Skin of body (tissue), 2 donors: ENCODE measurements around the gene REG3G. TPM values are rescaled to one million over a fixed set of nuclear protein-coding genes. Genes with fewer than 3 reads are reported as not detected.

Experiments used
- DNase-seq: peaks from one replicate; lab custom pipeline; 2025; lab: John Stamatoyannopoulos, UW
- total RNA-seq: library from RNA; depleted of rRNA; stranded (reverse); fragments of >200 nt; gene quantifications from one replicate; pipeline ENCODE4 v1.2.3, GENCODE V29; 2014

REG3G gene
- not detected for total RNA-seq

GRCh38 chr2:79025421-79025820 lies at the start of gene REG3G:
Gene REG3G, plus strand, starts transcription at chr2:79025702. Its CDS starts 392 bp downstream, at chr2:79026094.
- no peak for DNase-seq

DNA sequence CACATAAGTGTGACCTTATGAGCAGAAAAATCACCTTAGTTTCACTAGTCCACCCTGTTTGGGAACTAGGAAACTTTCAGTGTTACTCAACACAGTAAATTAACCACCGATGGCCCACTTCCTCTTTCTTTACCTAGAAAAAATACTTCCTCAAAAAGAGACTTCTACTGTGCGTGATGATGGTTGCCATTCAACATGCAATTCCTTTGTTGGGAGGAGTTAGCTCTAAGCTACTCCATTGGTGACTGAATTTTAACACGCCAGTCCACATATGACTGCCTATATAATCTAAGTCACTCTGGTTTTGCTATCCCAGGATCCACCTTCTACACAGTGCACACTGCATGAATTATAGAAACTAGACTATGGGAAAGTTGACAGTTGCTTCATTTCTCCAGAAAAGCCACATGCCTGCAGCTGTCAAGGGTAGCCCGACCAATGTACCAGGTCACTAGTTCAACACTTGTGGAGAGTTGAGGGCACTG lies 47.8 kb upstream of the REG3G start:
- DNase-seq: no peak

- DNase-seq: no peak
These were observed 47.2 kb upstream of the REG3G start for GRCh38 chr2:78978340-78978739.

- peak; percentile 87 for DNase-seq
These were observed 45.9 kb upstream of the REG3G start for GRCh38 chr2:78979380-78980151.

DNA sequence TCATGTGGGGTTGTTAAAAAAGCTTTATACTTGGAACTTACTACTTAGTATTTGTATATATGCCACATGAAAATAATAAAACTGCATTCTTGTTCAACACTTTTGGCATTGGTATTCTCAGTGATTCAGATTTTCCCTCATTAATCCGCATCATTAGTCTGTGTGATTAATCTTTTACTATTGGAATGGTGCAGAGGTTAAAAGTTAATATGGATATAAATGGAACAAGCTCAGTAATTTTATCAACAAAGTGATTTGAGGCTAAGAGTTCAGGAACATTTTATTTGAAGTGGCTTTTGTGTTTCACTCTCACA lies 45.4 kb upstream of the REG3G start:
- DNase-seq: peak; percentile 87

DNA sequence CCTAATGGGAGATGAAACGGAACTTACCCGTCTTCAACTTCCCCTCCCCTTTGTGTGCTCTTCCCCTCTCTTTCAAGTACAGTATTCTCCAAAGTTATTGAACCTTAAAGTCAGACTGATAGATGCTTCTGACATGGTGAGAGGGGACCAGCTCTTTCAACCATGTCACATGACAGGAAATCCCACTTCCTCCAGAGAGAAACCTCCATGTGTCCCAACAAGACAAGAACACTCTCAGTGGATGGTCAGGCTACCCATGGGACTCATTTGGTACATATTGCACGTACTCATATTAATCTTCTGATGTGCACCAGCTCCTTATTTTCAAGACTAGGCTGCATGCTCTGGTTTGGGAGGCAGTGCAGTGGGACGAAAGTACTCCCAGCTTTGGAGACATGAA lies 44.6 kb upstream of the REG3G start:
- no peak for DNase-seq

GRCh38 chr2:78982638-78983330 lies 42.7 kb upstream of the REG3G start:
- no peak for DNase-seq

DNA sequence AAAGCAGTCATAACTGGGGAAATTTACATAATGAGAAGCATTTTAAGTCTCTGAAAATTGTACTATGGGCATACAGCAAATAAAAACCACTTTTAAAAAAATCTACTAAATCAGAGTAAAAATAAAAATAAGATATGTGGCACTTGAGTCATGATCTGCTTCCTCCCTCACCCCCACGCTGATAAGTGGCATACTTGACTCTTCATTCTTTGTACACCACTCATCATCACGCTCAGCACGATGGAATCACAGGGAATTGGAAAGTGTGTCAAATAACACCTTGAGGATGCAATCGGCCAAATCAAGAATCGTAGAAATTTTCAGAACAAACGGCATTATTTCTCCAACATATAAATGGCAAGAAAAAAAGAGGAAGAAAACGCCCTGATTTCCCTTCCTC lies 41.1 kb upstream of the REG3G start:
- DNase-seq: no peak

GRCh38 chr2:78985558-78985957 lies 39.9 kb upstream of the REG3G start:
- no peak for DNase-seq

GRCh38 chr2:78989051-78989450 lies 36.5 kb upstream of the REG3G start:
- DNase-seq: peak; percentile 28

- DNase-seq: no peak
These were observed 33.1 kb upstream of the REG3G start for GRCh38 chr2:78992451-78992806.

GRCh38 chr2:78992807-78993517 lies 32.5 kb upstream of the REG3G start:
- DNase-seq: no peak

DNA sequence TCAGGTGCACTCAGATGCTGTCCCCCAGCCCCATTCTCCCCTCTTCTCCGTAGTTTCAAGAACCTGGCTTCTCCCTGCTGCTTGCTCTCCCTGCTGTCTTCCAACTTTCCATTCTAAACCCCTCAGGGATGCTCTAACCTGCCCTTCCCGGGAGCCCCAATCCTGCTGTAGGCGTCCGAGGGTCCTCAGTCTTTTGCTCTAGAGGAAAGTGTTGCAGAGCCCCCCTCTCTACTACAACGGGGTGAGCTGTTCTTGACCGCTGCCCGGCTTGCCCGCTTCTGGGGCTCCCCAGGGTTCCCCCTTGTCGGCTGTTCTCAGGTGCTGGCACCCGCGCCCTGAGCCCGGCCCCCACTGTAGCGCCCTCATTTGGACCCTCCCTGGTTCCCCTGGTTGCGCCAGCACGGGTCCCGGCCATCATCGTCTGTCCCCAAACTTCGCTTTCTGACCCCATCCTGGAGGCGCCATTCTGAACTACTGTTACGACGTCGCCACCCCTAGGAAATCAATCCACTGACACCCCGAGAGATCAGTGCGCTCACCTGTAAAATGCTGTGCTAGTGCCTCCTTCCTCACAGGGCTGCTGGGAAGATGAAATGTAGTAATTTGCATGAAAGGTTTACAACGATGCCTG lies 31.9 kb upstream of the REG3G start:
- DNase-seq: no peak

GRCh38 chr2:78994789-78995188 lies 30.7 kb upstream of the REG3G start:
- no peak for DNase-seq

- DNase-seq: no peak
These were observed 26.1 kb upstream of the REG3G start for GRCh38 chr2:78999406-78999805.

DNA sequence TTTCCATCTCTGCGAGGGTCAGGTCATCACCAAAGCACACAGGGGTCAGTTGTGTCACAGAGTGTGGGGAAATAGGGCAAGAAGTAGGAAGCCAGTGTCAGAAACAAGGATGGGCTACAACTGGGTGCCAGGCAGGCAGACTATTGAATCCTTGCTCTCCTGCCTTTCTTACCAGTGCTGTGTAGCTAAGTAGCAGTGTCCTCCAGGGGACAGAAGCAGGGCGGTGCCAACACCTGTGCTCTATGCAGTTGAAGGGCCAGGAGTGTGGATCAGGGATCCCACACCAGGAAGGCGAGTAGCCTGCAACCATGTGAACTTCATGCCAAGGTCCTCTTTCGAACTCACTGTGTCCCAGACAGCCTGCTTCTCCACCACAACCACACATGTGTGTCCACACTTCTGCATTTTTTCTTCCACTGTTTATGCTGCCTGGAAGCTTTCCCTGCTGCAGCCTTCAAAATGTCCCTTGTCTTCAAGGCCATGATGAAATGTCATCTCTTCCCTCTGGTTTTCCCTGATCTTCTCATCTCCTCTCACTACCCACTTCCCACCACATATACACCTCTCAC lies 25.4 kb upstream of the REG3G start:
- DNase-seq: no peak

DNA sequence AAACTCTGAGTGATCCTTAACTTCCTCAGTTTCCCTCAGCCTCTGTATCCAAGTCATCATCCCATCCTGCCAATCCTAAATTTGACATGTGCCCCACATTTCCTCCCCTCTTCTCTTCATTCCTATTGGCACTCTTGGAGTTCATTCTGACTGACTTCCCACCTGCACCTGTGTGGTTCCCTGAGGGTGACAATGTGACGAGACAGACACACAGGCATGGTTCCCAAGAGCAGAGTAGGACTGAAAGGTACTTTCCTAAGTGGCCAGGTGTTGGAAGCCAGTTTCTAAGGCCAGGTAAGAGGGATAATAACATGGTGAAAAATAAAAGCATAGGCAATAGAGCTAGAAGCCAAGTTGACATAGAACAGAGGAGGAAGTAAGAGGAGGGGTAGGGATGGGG lies 24.2 kb upstream of the REG3G start:
- no peak for DNase-seq

- no peak for DNase-seq
These were observed 20.8 kb upstream of the REG3G start for GRCh38 chr2:79004680-79005079.

- DNase-seq: no peak
These were observed 20.3 kb upstream of the REG3G start for GRCh38 chr2:79005216-79005615.

DNA sequence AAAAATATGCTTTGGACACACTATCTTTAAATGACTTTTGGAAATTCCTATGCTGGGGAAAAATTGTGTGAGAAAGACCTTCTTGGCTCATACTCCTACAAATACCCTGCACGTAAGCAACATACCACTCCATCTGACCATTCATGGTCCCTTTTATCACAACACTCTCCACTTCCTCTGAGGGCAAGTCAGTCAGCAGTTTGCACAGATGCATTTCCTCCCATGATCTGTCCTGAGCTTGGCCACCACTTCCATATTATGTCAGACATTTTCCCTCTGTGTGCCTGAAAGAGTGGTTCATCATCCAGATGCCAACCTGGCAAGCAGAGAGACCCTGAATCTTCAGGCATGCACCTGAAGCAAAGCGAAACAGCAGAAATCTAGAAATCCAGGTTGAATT lies 16.1 kb upstream of the REG3G start:
- no peak for DNase-seq

DNA sequence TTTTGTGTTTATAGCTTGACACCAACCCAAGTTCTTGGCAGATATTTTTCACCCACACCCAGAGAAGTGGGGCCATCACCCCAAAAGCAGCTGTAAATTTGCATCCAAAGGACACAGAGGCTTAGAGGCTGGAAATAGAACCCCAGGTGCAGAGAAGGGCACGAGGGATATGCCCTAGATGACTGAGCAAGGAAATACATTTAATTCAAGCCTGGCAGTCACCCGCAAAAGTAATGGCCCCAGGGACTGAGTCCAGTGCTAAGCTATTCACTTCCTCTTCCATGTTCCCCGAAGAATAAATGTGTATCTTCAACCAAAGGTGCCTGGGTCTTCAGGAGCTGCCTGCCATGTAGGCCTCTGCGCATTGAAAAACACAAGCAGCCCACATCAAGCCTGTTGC lies 14.0 kb upstream of the REG3G start:
- no peak for DNase-seq

GRCh38 chr2:79013629-79014028 lies 11.9 kb upstream of the REG3G start:
- no peak for DNase-seq
